HepG2 (cell line): ENCODE measurements around the gene DAB1. TPM values are rescaled to one million over a fixed set of nuclear protein-coding genes. Genes with fewer than 3 reads are reported as not detected.

Experiments used
- ATAC-seq: fragments of 200-7000 bp; cut with Tn5 transposase; 3 replicates; pipeline ENCODE4 v1.9.1; 2020; ENCODE audit warnings: mild to moderate bottlenecking, moderate library complexity
- BruUV-seq: library from RNA; stranded (reverse); fragments of 400-500 nt; replicated peaks from 2 replicates; lab custom pipeline; 2021; lab: Mats Ljungman, UMichigan
- CTCF ChIA-PET: fragments of 300-600 bp; formaldehyde crosslinking; extraction: SDS; loops from one replicate; lab custom pipeline; 2021; ENCODE audit warnings: low total read pairs, inconsistent platforms, low intra/inter-chr PET ratio; lab: Yijun Ruan, JAX
- POLR2A ChIA-PET: fragments of 350-600 bp; sonication (Branson Sonifier 250); formaldehyde crosslinking; loops from one replicate; lab custom pipeline; 2020; ENCODE audit warnings: antibody characterized with exemption, inconsistent platforms; lab: Yijun Ruan, JAX
- DNase-seq: peaks from one replicate; pipeline ENCODE4 v3.0.0-alpha.2; 2015; ENCODE audit warnings: low spot score
- FAIRE-seq: peaks from 3 replicates; lab custom pipeline; 2011; peaks lifted over from hg19 to GRCh38; lab: Jason Lieb, UNC
- H2AFZ ChIP-seq: one replicate; pipeline ENCODE4 v1.6.1; 2011; ENCODE audit warnings: low read length, inconsistent platforms
- H3K27ac ChIP-seq: fragments of 300-600 bp; 3 replicates; pipeline ENCODE4 v1.8.0; 2011; ENCODE audit warnings: mixed run types, mild to moderate bottlenecking, mixed read lengths, low read length, inconsistent platforms; ENCODE audit not compliant: insufficient read depth; ENCODE audit errors: extremely low read length
- H3K27me3 ChIP-seq, 2 experiments: fragments of 200-600 bp in 1 of 2; 2 replicates in 1 of 2; 3 replicates in 1 of 2; pipeline versions ENCODE4 v1.6.0 to v1.8.0; 2011; ENCODE audit warnings: low read length in 2 of 2, mild to moderate bottlenecking in 2 of 2, moderate library complexity in 2 of 2, inconsistent platforms in 1 of 2; ENCODE audit not compliant: insufficient read depth in 2 of 2, control insufficient read depth in 1 of 2
- H3K36me3 ChIP-seq, 2 experiments: fragments of 200-600 bp in 1 of 2; replicated peaks in 1 of 2; 2 replicates in 1 of 2; 3 replicates in 1 of 2; pipeline versions ENCODE4 v1.5.1 to v1.8.0; 2011; ENCODE audit warnings: low read length in 2 of 2, inconsistent platforms in 1 of 2; ENCODE audit not compliant: insufficient read depth in 2 of 2, control insufficient read depth in 1 of 2
- H3K4me1 ChIP-seq: 2 replicates; pipeline ENCODE4 v1.5.1; 2012; ENCODE audit warnings: low read length, inconsistent platforms; ENCODE audit not compliant: insufficient read depth
- H3K4me2 ChIP-seq: 2 replicates; pipeline ENCODE4 v1.6.0; 2011; ENCODE audit warnings: low read depth, low read length, inconsistent platforms
- H3K4me3 ChIP-seq, 3 experiments: fragments of 200-600 bp in 1 of 3; sonication (generic), shearing (Covaris generic) in 1 of 3; replicated peaks in 1 of 3; 2 replicates each; pipeline ENCODE4 v1.5.1; 2011 to 2016; ENCODE audit warnings: low read length in 3 of 3, inconsistent platforms in 2 of 3, low read depth in 2 of 3, mild to moderate bottlenecking in 2 of 3, control low read depth in 1 of 3, mixed read lengths in 1 of 3; ENCODE audit not compliant: insufficient read depth in 1 of 3
- H3K79me2 ChIP-seq: one replicate; pipeline ENCODE4 v1.6.1; 2011; ENCODE audit warnings: low read length, inconsistent platforms; ENCODE audit not compliant: insufficient read depth
- H3K9ac ChIP-seq: 2 replicates; pipeline ENCODE4 v1.6.0; 2011; ENCODE audit warnings: mild to moderate bottlenecking, low read depth, low read length, inconsistent platforms; ENCODE audit not compliant: insufficient read depth
- H3K9me3 ChIP-seq: 2 replicates; pipeline ENCODE4 v1.5.1; 2012; ENCODE audit warnings: mild to moderate bottlenecking, low read length
- H4K20me1 ChIP-seq: 2 replicates; pipeline ENCODE4 v1.6.0; 2011; ENCODE audit warnings: inconsistent platforms, mild to moderate bottlenecking, low read length, moderate library complexity; ENCODE audit not compliant: insufficient read depth
- CCDC6 ChIP-seq: sonication (generic); formaldehyde crosslinking; IDR thresholded peaks from 2 replicates; pipeline ENCODE4 v1.8.1; 2022; ENCODE audit warnings: mild to moderate bottlenecking, missing genetic modification reagents, moderate library complexity
- DNMT3B ChIP-seq: conservative IDR thresholded peaks from 2 replicates; pipeline ENCODE4 v1.6.1; 2016; ENCODE audit warnings: missing biosample characterization, control low read depth
- GMEB2 ChIP-seq: IDR thresholded peaks from 2 replicates; pipeline ENCODE4 v1.6.1; 2016; ENCODE audit warnings: missing biosample characterization, missing genetic modification reagents, low read depth
- IKZF5 ChIP-seq: IDR thresholded peaks from 2 replicates; pipeline ENCODE4 v1.6.1; 2018; ENCODE audit warnings: missing genetic modification reagents, mild to moderate bottlenecking, missing compliant biosample characterization
- MEF2D ChIP-seq: sonication (generic); formaldehyde crosslinking; IDR thresholded peaks from 2 replicates; pipeline ENCODE4 v1.5.1; 2020; ENCODE audit warnings: mild to moderate bottlenecking, missing genetic modification reagents
- MZF1 ChIP-seq: sonication (generic); formaldehyde crosslinking; IDR thresholded peaks from 2 replicates; pipeline ENCODE4 v1.8.1; 2023; ENCODE audit warnings: mild to moderate bottlenecking, missing genetic modification reagents, borderline replicate concordance
- PAWR ChIP-seq: sonication (generic); formaldehyde crosslinking; IDR thresholded peaks from 2 replicates; pipeline ENCODE4 v1.4.0; 2020; ENCODE audit warnings: missing genetic modification reagents, mild to moderate bottlenecking, borderline replicate concordance
- PRDM10 ChIP-seq: sonication (generic); formaldehyde crosslinking; IDR thresholded peaks from 2 replicates; pipeline ENCODE4 v1.4.0; 2020; ENCODE audit warnings: low read depth, missing genetic modification reagents
- SIN3A ChIP-seq: IDR thresholded peaks from 2 replicates; pipeline ENCODE4 v1.6.1; 2011; ENCODE audit warnings: low read depth, mild to moderate bottlenecking, control low read depth, low read length, borderline replicate concordance
- STAG1 ChIP-seq: sonication (generic); formaldehyde crosslinking; IDR thresholded peaks from 2 replicates; pipeline ENCODE4 v1.4.0; 2020; ENCODE audit warnings: missing genetic modification reagents
- TSC22D2 ChIP-seq: sonication (generic); formaldehyde crosslinking; IDR thresholded peaks from 2 replicates; pipeline ENCODE4 v1.5.1; 2020; ENCODE audit warnings: missing genetic modification reagents, mild to moderate bottlenecking, borderline replicate concordance
- ZNF451 ChIP-seq: sonication (generic); formaldehyde crosslinking; IDR thresholded peaks from 2 replicates; pipeline ENCODE4 v1.5.0; 2020; ENCODE audit warnings: mild to moderate bottlenecking, missing genetic modification reagents
- ZNF484 ChIP-seq: sonication (generic); formaldehyde crosslinking; IDR thresholded peaks from 2 replicates; pipeline ENCODE4 v1.5.1; 2020; ENCODE audit warnings: mild to moderate bottlenecking, low read depth, missing genetic modification reagents, borderline replicate concordance
- ZNF496 ChIP-seq: sonication (generic); formaldehyde crosslinking; IDR thresholded peaks from 2 replicates; pipeline ENCODE4 v1.8.1; 2023; ENCODE audit warnings: mild to moderate bottlenecking, moderate library complexity, missing genetic modification reagents; ENCODE audit not compliant: insufficient replicate concordance
- ZNF543 ChIP-seq: sonication (generic); formaldehyde crosslinking; IDR thresholded peaks from 2 replicates; pipeline ENCODE4 v1.4.0; 2020; ENCODE audit warnings: mild to moderate bottlenecking, missing genetic modification reagents
- ZNF547 ChIP-seq: sonication (generic); formaldehyde crosslinking; IDR thresholded peaks from 2 replicates; pipeline ENCODE4 v1.5.1; 2020; ENCODE audit warnings: mild to moderate bottlenecking, missing genetic modification reagents
- ZNF564 ChIP-seq: sonication (generic); formaldehyde crosslinking; IDR thresholded peaks from 2 replicates; pipeline ENCODE4 v1.8.1; 2023; ENCODE audit warnings: mild to moderate bottlenecking, missing genetic modification reagents
- ZNF749 ChIP-seq: sonication (generic); formaldehyde crosslinking; IDR thresholded peaks from 2 replicates; pipeline ENCODE4 v1.8.0; 2022; ENCODE audit warnings: mild to moderate bottlenecking, missing genetic modification reagents, moderate library complexity, borderline replicate concordance
- ZNF776 ChIP-seq: sonication (generic); formaldehyde crosslinking; IDR thresholded peaks from 2 replicates; pipeline ENCODE4 v1.4.0; 2020; ENCODE audit warnings: mild to moderate bottlenecking, missing genetic modification reagents
- WGBS: methylation state at CpG from one replicate; pipeline ENCODE4 v1.1.6; 2017; ENCODE audit warnings: low lambda C conversion rate; 5-methylcytosine and 5-hydroxymethylcytosine counted together
- in situ Hi-C: cut with HindIII; loops from 2 replicates; pipeline ENCODE4 v1.10.0; 2017; ENCODE audit warnings: low pct_unique_long_range_greater_than_20kb; ENCODE audit not compliant: extremely low pct_ligation_motif_present
- intact Hi-C: fragments of 100-400 bp; cut with micrococcal nuclease; formaldehyde crosslinking; loops from one replicate; pipeline ENCODE4 v1.10.0; 2022; ENCODE audit not compliant: unreplicated experiment
- polyA plus RNA-seq, 8 experiments: library from polyadenylated mRNA; depleted of rRNA in 3 of 8; stranded (reverse) in 7 of 8; unstranded in 1 of 8; fragments of >200 nt; fragmentation: Illumina TruSeq in 4 of 8; extraction: Trizol in 4 of 8; gene quantifications; 2 replicates each; pipeline versions ENCODE4 v1.2.1 to v1.2.3, GENCODE V29; 2011 to 2016; ENCODE audit warnings: low read depth in 4 of 8, missing spikeins in 1 of 8, mixed read lengths in 1 of 8; ENCODE audit not compliant: insufficient read depth in 1 of 8
- total RNA-seq, 5 experiments: library from RNA; depleted of rRNA; stranded (reverse); fragments of >200 nt; fragmentation: Illumina TruSeq; extraction: Trizol; gene quantifications; 2 replicates each; pipeline ENCODE4 v1.2.3, GENCODE V29; 2016; ENCODE audit warnings: low read depth in 1 of 5

The DAB1 gene
- total and polyA plus RNA-seq, 2 of the 13 experiments (the other 11 are each of a cell fraction or from before 2014, with no cell fraction given) = 0.04 to 0.13 TPM

- TF ChIP-seq GMEB2 (CRISPR knock-in tag) = no peak
- TF ChIP-seq ZNF484 (CRISPR knock-in tag) = no peak
- no peak for TF ChIP-seq MEF2D (CRISPR knock-in tag)
- TF ChIP-seq PRDM10 (CRISPR knock-in tag) = no peak
- TF ChIP-seq DNMT3B = no peak
These were observed 411.5 kb downstream of the DAB1 start (continued) for GRCh38 chr1:57012315-57012714.

GRCh38 chr1:57010511-57010910 lies 413.3 kb downstream of the DAB1 start:
- no peak for DNase-seq
- no peak for ATAC-seq
- H3K27me3 ChIP-seq = no peaks in the 10 kb centered on the region
- H3K79me2 ChIP-seq = no peaks in the 10 kb centered on the region
- H2AFZ ChIP-seq = no peak overlapping the region
- ChIA-PET CTCF (no interaction called here), POLR2A (no interaction called here)
- no TSS peak for BruUV-seq
- intact Hi-C loops = no loop called here
- H3K36me3 ChIP-seq = no peaks in the 10 kb centered on the region
- no peaks in the 10 kb centered on the region for H3K9me3 ChIP-seq
- in situ Hi-C loops = no loop called here
- H3K9ac ChIP-seq = no peak overlapping the region
- no peak overlapping the region for H3K4me2 ChIP-seq
- FAIRE-seq = no peak
- H3K27ac ChIP-seq = no peak overlapping the region
- H4K20me1 ChIP-seq = no peaks in the 10 kb centered on the region
- H3K4me3 ChIP-seq = no peak overlapping the region
- peaks cover 12% of the 10 kb centered on the region; the same call in 1 of the 2 replicates for H3K4me1 ChIP-seq
- 81% methylated on average over 4 of the region's 4 CpGs for WGBS
- TF ChIP-seq ZNF564 (CRISPR knock-in tag) = no peak
- no peak for TF ChIP-seq SIN3A
- TF ChIP-seq PAWR (CRISPR knock-in tag) = no peak
- no peak for TF ChIP-seq CCDC6 (CRISPR knock-in tag)
- TF ChIP-seq ZNF496 (CRISPR knock-in tag) = no peak
- TF ChIP-seq MZF1 (CRISPR knock-in tag) = no peak
- TF ChIP-seq IKZF5 (CRISPR knock-in tag) = no peak
- TF ChIP-seq TSC22D2 (CRISPR knock-in tag) = no peak
- no peak for TF ChIP-seq ZNF547
- no peak for TF ChIP-seq ZNF776
- TF ChIP-seq STAG1 = no peak
- no peak for TF ChIP-seq ZNF749 (CRISPR knock-in tag)
- TF ChIP-seq ZNF451 = no peak
- no peak for TF ChIP-seq ZNF543 (CRISPR knock-in tag)
